Right lobe of liver (tissue), 6 donors: ENCODE results near the gene PXK. TPM values are rescaled to one million over a fixed set of nuclear protein-coding genes. Genes with fewer than 3 reads are reported as not detected.

Experiments used
- ATAC-seq, 4 donors: fragments of 200-7000 bp; cut with Tn5 transposase; one replicate each; pipeline ENCODE4 v1.9.1; 2020; ENCODE audit warnings: mild to moderate bottlenecking in 4 of 4, moderate library complexity in 4 of 4
- DNase-seq, 3 donors: peaks; one replicate each; pipeline ENCODE4 v3.0.0-alpha.2; 2020
- H3K27ac ChIP-seq, 3 donors: fragments of 200-600 bp; one replicate each; pipeline ENCODE4 v1.8.0; 2022
- H3K27me3 ChIP-seq, 2 donors: fragments of 200-600 bp; one replicate each; pipeline ENCODE4 v1.8.0; 2022
- H3K36me3 ChIP-seq, 4 donors: fragments of 200-600 bp; sonication (generic) in 1 of 4; one replicate each; pipeline versions ENCODE4 v1.5.1 to v1.8.0; 2017 to 2022; ENCODE audit warnings: control low read depth in 1 of 4
- H3K4me1 ChIP-seq, 4 donors: fragments of 200-600 bp; sonication (generic) in 1 of 4; one replicate each; pipeline versions ENCODE4 v1.5.1 to v1.8.0; 2017 to 2022; ENCODE audit warnings: control low read depth in 1 of 4
- H3K4me3 ChIP-seq, 3 donors: fragments of 200-600 bp; one replicate each; pipeline ENCODE4 v1.8.0; 2022
- H3K9me3 ChIP-seq, 4 donors: fragments of 200-600 bp; sonication (generic) in 1 of 4; one replicate each; pipeline versions ENCODE4 v1.5.1 to v1.8.0; 2017 to 2022; ENCODE audit warnings: control low read depth in 1 of 4
- POLR2A ChIP-seq: fragments of 450-650 bp; IDR thresholded peaks from one replicate; pipeline ENCODE4 v1.6.1; 2017; ENCODE audit warnings: antibody characterized with exemption, mild to moderate bottlenecking
- WGBS: methylation state at CpG from one replicate; pipeline ENCODE4 v1.1.6; 2018; ENCODE audit warnings: low coverage, low lambda C conversion rate; ENCODE audit not compliant: insufficient coverage; ENCODE audit errors: missing lambda C conversion rate; 5-methylcytosine and 5-hydroxymethylcytosine counted together
- intact Hi-C, 2 donors: fragments of 100-400 bp; cut with DNase I; formaldehyde crosslinking; loops; one replicate each; pipeline versions ENCODE4 v1.11.2 to v1.14.1; 2022
- total RNA-seq, 6 experiments: library from RNA; depleted of rRNA in 2 of 6; stranded (reverse); fragments of >200 nt in 2 of 6; fragmentation: NEBNext Ultra II Directional in 3 of 6; extraction: Animal tissue kit (Norgen Biotek cat#: 25700) in 3 of 6; gene quantifications; one replicate each; pipeline versions ENCODE4 v1.1.0 to v1.2.4, GENCODE V29; 2016 to 2023
- TF ChIP-seq, protein P1 (sequence below), 4 donors: fragments of 200-600 bp in 3 of 4; fragments of 450-650 bp in 1 of 4; IDR thresholded peaks; one replicate each; pipeline versions ENCODE4 v1.5.1 to v1.8.0; 2016 to 2022; ENCODE audit warnings: antibody characterized with exemption in 4 of 4, mild to moderate bottlenecking in 2 of 4
- donor health status: DM: no; HTN: yes; CAD: no.
- donor health status: DM: no; HTN: no; CAD: no.
- donor health status: DM: no; HTN: no; CAD: no.
- donor health status: DM: no; HTN: yes; CAD: no.
- donor health status: DM: no; HTN: yes; CAD: no.

PXK gene
- total RNA-seq, 6 experiments from 2014 or later: 6.6 to 19.4 (median 9.6) TPM

DNA sequence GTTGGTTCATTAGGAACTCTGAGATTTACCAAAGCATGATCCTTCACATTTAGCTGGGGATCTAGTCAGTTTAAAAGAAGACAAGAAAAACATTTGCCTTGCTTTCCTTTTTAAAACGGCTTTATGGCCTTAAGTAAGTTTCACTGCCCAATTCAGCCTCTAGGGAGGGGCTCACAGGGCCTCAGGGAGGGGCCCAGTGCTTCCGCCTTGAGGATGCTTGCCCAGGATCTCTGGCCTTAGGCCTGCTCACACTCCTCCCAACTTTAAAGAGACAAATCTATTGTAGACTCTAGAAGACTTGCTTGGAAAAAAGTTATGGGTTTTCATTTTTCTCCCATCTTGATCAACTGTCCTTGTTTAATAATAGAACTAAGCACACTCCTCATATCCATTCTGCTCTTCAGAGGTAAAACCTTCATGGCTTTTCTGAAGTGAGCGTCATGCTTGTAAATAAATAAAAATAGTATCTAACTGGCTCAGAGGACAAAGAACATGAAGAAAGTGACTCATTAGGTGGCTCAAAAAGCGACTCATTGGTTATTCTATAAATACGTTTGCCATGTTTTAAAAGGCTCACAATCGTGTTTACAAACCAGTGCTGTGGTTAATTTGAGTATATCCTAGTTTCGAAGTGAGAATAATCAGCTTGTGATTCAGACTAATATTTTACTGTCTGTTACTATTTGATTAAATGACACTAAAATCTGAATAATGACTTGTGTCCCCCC, 87.3 kb downstream of the PXK start:
- peaks cover 0 to 16% (median 6%) of the 10 kb centered on the region in 4 donors for H3K4me1 ChIP-seq
- no peak overlapping the region for H3K27ac ChIP-seq
- intact Hi-C loops: loop anchor here (5.0 to 10.0 kb wide), 3 partner anchors 88 to 235 kb away; partner anchors contain the start of gene PXK (in 1 of the 2)
- H3K27me3 ChIP-seq: no peaks in the 10 kb centered on the region
- peaks cover 0 to 9% (median 2%) of the 10 kb centered on the region in 4 donors for H3K36me3 ChIP-seq
- no peak for TF ChIP-seq POLR2A
- TF ChIP-seq, protein P1, sequence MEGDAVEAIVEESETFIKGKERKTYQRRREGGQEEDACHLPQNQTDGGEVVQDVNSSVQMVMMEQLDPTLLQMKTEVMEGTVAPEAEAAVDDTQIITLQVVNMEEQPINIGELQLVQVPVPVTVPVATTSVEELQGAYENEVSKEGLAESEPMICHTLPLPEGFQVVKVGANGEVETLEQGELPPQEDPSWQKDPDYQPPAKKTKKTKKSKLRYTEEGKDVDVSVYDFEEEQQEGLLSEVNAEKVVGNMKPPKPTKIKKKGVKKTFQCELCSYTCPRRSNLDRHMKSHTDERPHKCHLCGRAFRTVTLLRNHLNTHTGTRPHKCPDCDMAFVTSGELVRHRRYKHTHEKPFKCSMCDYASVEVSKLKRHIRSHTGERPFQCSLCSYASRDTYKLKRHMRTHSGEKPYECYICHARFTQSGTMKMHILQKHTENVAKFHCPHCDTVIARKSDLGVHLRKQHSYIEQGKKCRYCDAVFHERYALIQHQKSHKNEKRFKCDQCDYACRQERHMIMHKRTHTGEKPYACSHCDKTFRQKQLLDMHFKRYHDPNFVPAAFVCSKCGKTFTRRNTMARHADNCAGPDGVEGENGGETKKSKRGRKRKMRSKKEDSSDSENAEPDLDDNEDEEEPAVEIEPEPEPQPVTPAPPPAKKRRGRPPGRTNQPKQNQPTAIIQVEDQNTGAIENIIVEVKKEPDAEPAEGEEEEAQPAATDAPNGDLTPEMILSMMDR (IDR thresholded peaks at IDR 0.05): no peak
- 63% methylated on average over 7 of the region's 7 CpGs for WGBS
- H3K4me3 ChIP-seq: no peak overlapping the region
- DNase-seq: no peak
- no peaks in the 10 kb centered on the region for H3K9me3 ChIP-seq
- peak in 3 of 4 donors; percentile 9 to 25 (median 22) for ATAC-seq

DNA sequence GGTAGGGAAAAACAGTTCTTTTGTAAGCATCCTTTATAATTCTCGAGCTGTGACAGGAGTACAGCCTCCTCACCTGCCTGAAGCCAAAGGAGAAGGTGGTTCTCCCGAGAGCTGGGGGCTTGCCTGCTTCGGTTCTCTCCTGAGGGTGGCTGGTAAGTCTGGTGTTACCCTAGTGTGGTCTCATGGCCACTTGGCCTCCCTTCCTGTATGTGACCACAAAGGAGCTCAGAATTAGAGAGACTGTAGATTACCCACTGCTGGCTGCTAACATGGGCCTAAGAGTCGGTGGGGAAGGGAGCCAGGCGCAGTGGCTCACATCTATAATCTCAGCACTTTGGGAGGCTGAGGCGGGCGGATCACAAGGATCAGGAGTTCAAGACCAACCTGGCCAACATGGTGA, 88.3 kb downstream of the PXK start:
- intact Hi-C loops: no loop called here

DNA sequence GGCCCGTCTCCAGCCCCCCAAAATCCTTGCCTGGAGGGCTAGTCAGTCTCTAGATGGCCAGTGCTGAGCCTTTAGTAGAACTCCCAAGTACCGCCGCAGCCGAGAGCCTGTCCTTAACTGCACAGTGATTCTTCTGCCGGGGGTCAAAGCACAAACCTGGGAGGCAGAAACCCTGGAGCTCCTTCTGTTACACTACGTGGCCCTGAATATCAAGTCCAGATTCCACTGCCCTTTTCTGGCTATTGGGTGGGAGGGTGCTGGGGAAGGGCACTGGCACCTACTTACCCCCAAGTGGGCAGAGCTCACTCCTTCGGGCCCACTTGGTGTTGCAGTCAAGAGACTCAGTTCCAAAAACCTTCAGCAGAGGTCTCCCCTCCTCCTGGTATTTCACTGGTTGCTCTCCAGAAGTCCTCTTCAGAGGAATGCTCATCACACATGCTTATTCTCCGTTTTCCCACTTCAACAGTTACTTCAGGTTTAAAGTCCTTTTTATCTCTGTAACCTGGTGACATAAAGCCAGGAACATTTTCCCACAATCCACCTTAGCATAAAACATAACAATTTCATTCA, 90.1 kb downstream of the PXK start:
- no peaks in the 10 kb centered on the region for H3K9me3 ChIP-seq
- WGBS: 53% methylated on average over 1 of the region's 8 CpGs
- H3K36me3 ChIP-seq: peaks cover 0 to 38% (median 11%) of the 10 kb centered on the region in 4 donors
- H3K4me3 ChIP-seq: no peak overlapping the region
- intact Hi-C loops: no loop called here
- ATAC-seq (peak; percentile 29 to 54 (median 39)), DNase-seq (no peak)
- no peak overlapping the region for H3K27ac ChIP-seq
- peaks cover 0 to 3% (median under 1%) of the 10 kb centered on the region in 4 donors for H3K4me1 ChIP-seq
- H3K27me3 ChIP-seq: no peaks in the 10 kb centered on the region
- TF ChIP-seq, protein P1 (IDR thresholded peaks at IDR 0.05): peak; percentile 15 to 36 (median 28)
- no peak for TF ChIP-seq POLR2A

More for the DNA sequence above, 88.3 kb downstream of the PXK start:
- 88% methylated on average over 6 of the region's 7 CpGs for WGBS
- ATAC-seq: no peak
- peaks cover 0 to 19% (median 2%) of the 10 kb centered on the region in 4 donors for H3K36me3 ChIP-seq
- TF ChIP-seq POLR2A: no peak
- TF ChIP-seq, protein P1 (IDR thresholded peaks at IDR 0.05): no peak
- H3K4me3 ChIP-seq: no peak overlapping the region
- no peaks in the 10 kb centered on the region for H3K27me3 ChIP-seq
- no peak overlapping the region for H3K27ac ChIP-seq
- DNase-seq: no peak
- no peaks in the 10 kb centered on the region for H3K9me3 ChIP-seq
- peaks cover 0 to 16% (median 6%) of the 10 kb centered on the region in 4 donors for H3K4me1 ChIP-seq

DNA sequence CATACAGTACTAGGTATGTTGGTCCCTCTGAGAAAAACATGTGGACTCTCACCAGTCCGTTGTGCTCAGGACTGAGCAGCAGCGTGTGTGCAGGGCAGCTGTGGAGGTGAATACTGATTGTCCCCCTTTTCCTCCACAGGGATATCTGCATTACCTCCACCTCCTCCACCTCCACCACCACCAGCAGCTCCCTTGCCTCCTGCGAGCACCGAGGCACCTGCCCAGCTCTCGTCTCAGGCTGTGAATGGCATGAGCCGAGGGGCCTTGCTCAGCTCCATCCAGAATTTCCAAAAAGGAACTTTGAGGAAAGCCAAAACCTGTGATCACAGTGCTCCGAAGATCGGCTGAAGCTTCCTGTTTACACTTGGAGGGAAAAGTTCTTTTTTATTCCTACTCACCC, 91.9 kb downstream of the PXK start:
- DNase-seq (no peak), ATAC-seq (peak in 3 of 4 donors; percentile 11 to 26 (median 24))
- H3K9me3 ChIP-seq: no peaks in the 10 kb centered on the region
- H3K27ac ChIP-seq: no peak overlapping the region
- H3K4me1 ChIP-seq: no peaks in the 10 kb centered on the region
- TF ChIP-seq POLR2A: no peak
- TF ChIP-seq, protein P1 (IDR thresholded peaks at IDR 0.05): no peak
- H3K27me3 ChIP-seq: no peaks in the 10 kb centered on the region
- intact Hi-C loops: no loop called here
- whole genome bisulfite sequencing: 80% methylated on average over 4 of the region's 8 CpGs
- H3K36me3 ChIP-seq: peaks cover 6 to 56% (median 23%) of the 10 kb centered on the region in 4 donors
- no peak overlapping the region for H3K4me3 ChIP-seq
